ENCODE measurements around the gene OR1D2.

- no peak for TF ChIP-seq CTCF (IDR thresholded peaks at IDR 0.05)
- no peak for TF ChIP-seq POLR2AphosphoS5 (IDR thresholded peaks at IDR 0.05)
- TF ChIP-seq POLR2A (IDR thresholded peaks at IDR 0.05) = no peak
Measured at GRCh38 chr17:3038941-3039340, 65.3 kb downstream of the OR1D2 start.

All from stomach (tissue), 4 donors.